ENCODE measurements around the gene LINC01488.

The LINC01488 gene

DNA sequence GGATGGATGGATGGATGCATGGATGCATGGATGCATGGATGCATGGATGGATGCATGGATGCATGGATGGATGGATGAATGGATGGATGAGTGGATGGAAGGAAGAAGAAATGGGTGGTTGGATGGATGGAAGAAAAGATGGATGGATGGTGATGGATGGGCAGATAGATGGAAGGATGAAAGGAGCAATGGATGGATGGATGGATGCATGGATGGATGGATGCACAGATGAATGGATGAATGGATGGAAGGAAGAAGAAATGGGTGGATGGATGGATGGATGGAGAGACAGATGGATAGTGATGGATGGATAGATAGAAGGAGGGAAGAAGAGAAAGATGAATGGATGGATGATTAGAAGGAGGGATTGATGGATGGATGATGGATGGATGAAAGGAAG lies 30.2 kb upstream of the LINC01488 start:
- Histone ChIP-seq H2AFZ (no peak overlapping the region), H3K27ac (peak overlapping the region; percentile 54), H3K4me1 (no peaks in the 10 kb centered on the region), H3K79me2 (no peaks in the 10 kb centered on the region), H3K9ac (no peak overlapping the region), H3K9me3 (ENCODE audit: control insufficient read depth, low read length) (no peaks in the 10 kb centered on the region), H3K4me3 (ENCODE audit: low read depth, low read length) (no peak overlapping the region), H3K36me3 (ENCODE audit: control insufficient read depth, insufficient read depth, low read length) (no peaks in the 10 kb centered on the region), H3K27me3 (ENCODE audit: control insufficient read depth, insufficient read depth, low read length) (no peaks in the 10 kb centered on the region), H3K4me2 (ENCODE audit: low read length) (no peak overlapping the region)
- TF ChIP-seq CTCF (IDR thresholded peaks at IDR 0.05), result no peak

DNA sequence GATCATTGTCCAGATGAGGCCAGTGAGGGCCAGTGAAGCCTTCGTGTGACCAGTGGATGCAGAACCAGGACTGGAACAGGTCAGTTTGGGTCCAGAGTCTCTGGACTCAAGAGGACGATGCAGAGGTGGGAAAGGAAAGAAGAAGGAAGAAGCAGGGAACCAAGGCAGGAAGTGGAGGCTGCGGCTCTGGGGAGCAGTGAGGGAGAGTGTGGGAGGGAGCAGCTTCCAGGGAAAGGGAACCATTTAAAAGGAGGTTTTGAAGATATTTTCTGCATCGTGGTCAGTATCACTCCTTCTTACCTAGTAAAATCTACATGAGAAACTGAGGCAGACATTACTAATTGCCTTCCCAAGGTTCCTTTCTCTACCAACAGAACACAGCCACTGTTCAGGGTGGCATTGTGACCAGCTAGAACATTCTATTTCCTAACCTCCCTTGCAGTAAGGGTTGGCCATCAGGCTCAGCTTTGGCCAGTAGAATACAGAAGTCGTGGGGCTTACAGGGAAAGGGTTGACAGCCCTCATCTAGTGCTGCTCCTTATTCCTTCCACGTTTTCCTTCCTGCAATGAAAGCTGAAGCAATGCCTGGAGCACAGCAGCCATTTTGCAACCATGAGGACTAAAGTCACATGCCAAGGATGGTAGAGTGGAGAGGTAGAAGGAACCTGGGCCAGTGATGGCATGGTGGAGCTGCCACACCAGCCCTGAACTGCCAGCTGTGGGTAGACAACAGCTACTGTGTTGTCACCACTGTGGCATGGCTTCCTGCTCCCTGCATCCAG lies 29.1 kb upstream of the LINC01488 start:
- H2AFZ ChIP-seq, result no peak overlapping the region
- no peak overlapping the region for H3K9ac ChIP-seq
- no peaks in the 10 kb centered on the region for H3K36me3 ChIP-seq (ENCODE audit: control insufficient read depth, insufficient read depth, low read length)
- H3K27me3 ChIP-seq (ENCODE audit: control insufficient read depth, insufficient read depth, low read length), result no peaks in the 10 kb centered on the region
- H3K4me1 ChIP-seq, result no peaks in the 10 kb centered on the region
- H3K4me2 ChIP-seq (ENCODE audit: low read length), result no peak overlapping the region
- H3K79me2 ChIP-seq, result no peaks in the 10 kb centered on the region
- no peak overlapping the region for H3K4me3 ChIP-seq (ENCODE audit: low read depth, low read length)
- no peak for TF ChIP-seq CTCF (IDR thresholded peaks at IDR 0.05)
- no peak overlapping the region for H3K27ac ChIP-seq
- no peaks in the 10 kb centered on the region for H3K9me3 ChIP-seq (ENCODE audit: control insufficient read depth, low read length)

- Histone ChIP-seq H3K9me3 (ENCODE audit: control insufficient read depth, low read length) (no peaks in the 10 kb centered on the region), H3K4me1 (no peaks in the 10 kb centered on the region), H3K27ac (no peak overlapping the region), H3K36me3 (ENCODE audit: control insufficient read depth, insufficient read depth, low read length) (no peaks in the 10 kb centered on the region), H3K79me2 (no peaks in the 10 kb centered on the region), H2AFZ (no peak overlapping the region), H3K4me2 (ENCODE audit: low read length) (no peak overlapping the region), H3K27me3 (ENCODE audit: control insufficient read depth, insufficient read depth, low read length) (no peaks in the 10 kb centered on the region), H3K4me3 (ENCODE audit: low read depth, low read length) (no peak overlapping the region), H3K9ac (no peak overlapping the region)
- no peak for TF ChIP-seq CTCF (IDR thresholded peaks at IDR 0.05)
Observed at GRCh38 chr11:69453151-69453550, 28.3 kb upstream of the LINC01488 start.

GRCh38 chr11:69454018-69454417 lies 27.4 kb upstream of the LINC01488 start:
- Histone ChIP-seq H3K4me3 (ENCODE audit: low read depth, low read length) (no peak overlapping the region), H3K9ac (no peak overlapping the region), H3K36me3 (ENCODE audit: control insufficient read depth, insufficient read depth, low read length) (no peaks in the 10 kb centered on the region), H2AFZ (no peak overlapping the region), H3K4me1 (no peaks in the 10 kb centered on the region), H3K79me2 (no peaks in the 10 kb centered on the region), H3K27me3 (ENCODE audit: control insufficient read depth, insufficient read depth, low read length) (no peaks in the 10 kb centered on the region), H3K27ac (no peak overlapping the region), H3K4me2 (ENCODE audit: low read length) (no peak overlapping the region), H3K9me3 (ENCODE audit: control insufficient read depth, low read length) (no peaks in the 10 kb centered on the region)
- no peak for TF ChIP-seq CTCF (IDR thresholded peaks at IDR 0.05)

- Histone ChIP-seq H3K79me2 (no peaks in the 10 kb centered on the region), H2AFZ (no peak overlapping the region), H3K4me1 (no peaks in the 10 kb centered on the region), H3K9me3 (ENCODE audit: control insufficient read depth, low read length) (no peaks in the 10 kb centered on the region), H3K9ac (no peak overlapping the region), H3K27me3 (ENCODE audit: control insufficient read depth, insufficient read depth, low read length) (no peaks in the 10 kb centered on the region), H3K27ac (no peak overlapping the region), H3K36me3 (ENCODE audit: control insufficient read depth, insufficient read depth, low read length) (no peaks in the 10 kb centered on the region), H3K4me2 (ENCODE audit: low read length) (no peak overlapping the region), H3K4me3 (ENCODE audit: low read depth, low read length) (no peak overlapping the region)
- TF ChIP-seq CTCF (IDR thresholded peaks at IDR 0.05), result no peak
Observed at GRCh38 chr11:69455969-69456368, 25.5 kb upstream of the LINC01488 start.

Measured in parathyroid adenoma (tissue), 2 donors.